Measurements from ENCODE around the gene VWA5B1.
A peak's percentile ranks its signal among the peaks of the same experiment; 100 is the strongest.

The VWA5B1 gene

GRCh38 chr1:20367116-20367585, 76.5 kb downstream of the VWA5B1 start:
- DNase-seq (ENCODE audit: low spot score) = peak; percentile 30

- no peak for DNase-seq (ENCODE audit: low spot score)
Observed at GRCh38 chr1:20367626-20368025, 77.0 kb downstream of the VWA5B1 start.

DNA sequence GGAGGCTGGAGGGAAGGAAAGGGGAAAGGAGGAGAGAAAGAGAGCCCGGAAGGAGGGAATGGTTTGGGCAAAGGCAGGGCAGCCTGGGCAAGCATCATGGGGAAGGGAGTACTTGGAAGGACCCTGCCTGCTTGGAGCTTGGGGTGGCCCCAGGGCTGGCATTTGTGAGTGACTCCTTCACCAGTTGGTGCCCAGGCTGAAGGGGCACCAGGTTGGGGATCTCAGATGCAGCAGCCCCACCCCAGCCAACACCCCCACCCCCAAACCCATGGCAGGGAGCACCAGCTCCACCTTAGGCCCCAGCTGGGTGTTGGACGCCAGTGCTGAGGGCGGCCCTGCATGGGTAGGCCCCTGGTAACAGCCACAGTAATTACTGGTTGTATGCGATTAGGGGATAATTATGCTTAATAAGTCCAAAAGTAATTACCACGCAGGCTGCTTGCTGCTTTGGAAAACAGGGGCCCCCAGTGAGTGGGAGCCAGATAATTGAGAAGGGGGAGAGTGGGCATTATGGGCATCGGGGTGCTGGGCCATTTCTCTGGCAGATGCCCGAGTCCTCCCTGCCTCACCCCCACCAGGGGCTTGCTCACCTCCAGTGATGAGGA, 78.3 kb downstream of the VWA5B1 start:
- no peak for DNase-seq (ENCODE audit: low spot score)

DNA sequence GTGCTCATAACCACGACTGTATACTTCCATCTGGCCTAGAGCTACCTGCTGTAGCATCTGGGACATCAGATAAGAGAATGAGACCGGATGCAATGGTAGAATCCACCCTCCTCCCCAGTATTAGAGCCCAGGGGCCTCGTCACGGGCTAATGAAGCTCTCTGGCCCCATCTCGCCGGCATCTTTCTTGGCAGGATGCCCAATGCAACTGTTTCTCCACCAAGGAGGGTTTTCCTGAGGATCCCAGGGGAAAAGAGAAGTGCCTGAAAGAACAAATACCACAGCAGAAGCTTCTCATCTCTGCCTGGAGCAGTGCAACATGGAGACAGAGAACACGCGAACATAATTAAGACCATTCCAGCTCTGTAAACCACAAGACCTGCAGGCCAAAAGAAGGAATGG, 80.0 kb downstream of the VWA5B1 start:
- DNase-seq (ENCODE audit: low spot score) = no peak

DNA sequence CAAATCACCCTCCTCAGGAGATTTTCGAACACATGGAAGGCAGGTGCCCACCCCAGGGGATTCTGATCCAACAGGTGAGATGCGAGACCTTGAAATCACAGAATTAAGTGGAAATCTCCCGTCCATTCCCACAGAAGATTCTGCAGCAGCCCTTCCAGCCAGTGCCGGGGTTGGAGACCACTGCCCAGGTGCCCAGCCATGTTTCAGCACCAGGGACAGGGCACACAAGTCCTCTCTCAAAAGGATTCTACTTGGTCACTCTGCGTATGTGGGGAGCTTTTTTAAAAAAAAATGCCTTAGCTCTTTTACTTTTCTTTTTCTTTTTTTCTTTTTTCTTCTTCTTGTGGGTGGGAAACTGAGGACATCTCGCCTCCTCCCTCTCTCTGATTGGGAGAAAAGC, 80.7 kb downstream of the VWA5B1 start:
- DNase-seq (ENCODE audit: low spot score) = no peak

- DNase-seq (ENCODE audit: low spot score) = no peak
Observed at GRCh38 chr1:20371883-20372282, 81.2 kb downstream of the VWA5B1 start.

GRCh38 chr1:20372676-20373075, 82.0 kb downstream of the VWA5B1 start:
- no peak for DNase-seq (ENCODE audit: low spot score)

DNA sequence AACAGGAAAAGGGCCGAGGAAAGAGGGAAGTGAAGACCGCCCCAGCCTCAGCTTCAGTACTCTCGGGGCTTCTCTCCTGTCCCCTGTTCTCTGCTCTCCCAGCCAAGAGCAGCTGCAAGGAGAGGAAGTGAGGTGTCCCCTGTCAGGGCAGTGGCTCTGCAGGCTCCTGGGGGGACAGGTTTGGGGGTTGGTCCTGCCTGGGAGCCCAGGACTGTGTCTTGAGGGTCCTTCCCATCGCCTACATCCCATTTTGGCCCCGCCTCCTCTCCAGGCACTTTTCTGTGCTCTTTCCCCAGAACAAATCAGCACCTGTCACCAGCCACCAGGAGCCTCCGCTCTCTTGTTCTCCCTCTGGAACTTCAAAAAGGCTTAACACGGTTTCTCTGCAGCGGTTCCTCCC, 82.6 kb downstream of the VWA5B1 start:
- no peak for DNase-seq (ENCODE audit: low spot score)

DNA sequence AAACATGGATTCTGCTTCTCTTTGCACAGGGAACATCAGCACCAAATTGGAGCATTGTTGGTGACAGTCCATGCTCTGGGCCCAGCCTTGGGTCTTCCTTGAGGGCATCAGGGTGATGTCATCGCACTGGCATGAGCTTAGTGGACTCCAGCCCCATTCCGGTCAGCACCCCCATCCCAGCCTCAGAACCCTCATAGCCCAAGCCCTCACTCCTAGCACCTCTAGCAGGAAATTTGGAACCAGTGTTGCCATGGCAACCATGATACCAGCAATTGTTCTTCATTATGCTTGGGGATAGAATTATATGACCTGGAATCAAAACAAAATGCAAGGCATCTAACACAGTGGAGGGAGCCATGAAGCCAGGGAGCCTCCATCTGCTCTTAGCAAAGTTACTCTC, 83.1 kb downstream of the VWA5B1 start:
- DNase-seq (ENCODE audit: low spot score) = no peak

DNA sequence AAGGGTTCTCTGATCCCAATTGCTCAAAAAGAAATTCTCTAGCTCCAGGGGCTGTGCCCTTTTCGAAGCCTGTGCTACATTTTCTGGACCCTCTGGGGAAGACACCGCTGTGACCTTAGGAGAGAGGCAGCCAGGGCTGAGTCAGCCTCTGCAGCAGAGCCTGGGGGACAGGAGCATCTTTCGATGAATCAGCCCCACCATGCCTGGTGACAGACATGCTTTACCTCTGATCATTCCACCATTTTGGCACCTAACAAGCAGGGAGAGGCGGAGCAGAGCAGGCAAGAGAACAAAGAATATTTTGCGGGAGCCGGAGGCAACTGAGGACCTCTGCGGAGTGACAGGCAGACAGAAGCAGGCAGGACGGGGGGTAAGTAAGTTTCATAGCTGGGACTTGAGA, 84.9 kb downstream of the VWA5B1 start:
- DNase-seq (ENCODE audit: low spot score) = no peak

DNA sequence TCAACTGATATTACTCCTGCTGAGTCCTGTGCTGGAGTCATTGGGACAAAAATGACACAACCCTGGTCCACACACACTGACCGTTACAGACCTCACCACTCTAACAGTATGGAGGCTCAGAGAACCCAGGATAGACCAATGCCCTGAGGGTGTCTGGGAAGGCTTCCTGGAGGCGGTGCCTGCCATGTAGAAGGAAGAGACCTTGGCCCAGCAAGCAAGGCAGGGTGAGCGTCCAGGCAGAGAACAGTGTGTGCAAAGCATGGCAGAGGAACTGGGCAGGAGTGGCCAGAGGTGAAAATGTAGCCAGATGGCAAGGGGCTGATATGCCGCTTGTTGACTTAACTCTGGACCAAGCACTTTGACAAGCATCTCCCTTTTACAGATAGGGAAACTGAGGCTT, 85.5 kb downstream of the VWA5B1 start:
- no peak for DNase-seq (ENCODE audit: low spot score)

GRCh38 chr1:20376880-20377494, 86.3 kb downstream of the VWA5B1 start:
- DNase-seq (ENCODE audit: low spot score) = peak; percentile 15

DNA sequence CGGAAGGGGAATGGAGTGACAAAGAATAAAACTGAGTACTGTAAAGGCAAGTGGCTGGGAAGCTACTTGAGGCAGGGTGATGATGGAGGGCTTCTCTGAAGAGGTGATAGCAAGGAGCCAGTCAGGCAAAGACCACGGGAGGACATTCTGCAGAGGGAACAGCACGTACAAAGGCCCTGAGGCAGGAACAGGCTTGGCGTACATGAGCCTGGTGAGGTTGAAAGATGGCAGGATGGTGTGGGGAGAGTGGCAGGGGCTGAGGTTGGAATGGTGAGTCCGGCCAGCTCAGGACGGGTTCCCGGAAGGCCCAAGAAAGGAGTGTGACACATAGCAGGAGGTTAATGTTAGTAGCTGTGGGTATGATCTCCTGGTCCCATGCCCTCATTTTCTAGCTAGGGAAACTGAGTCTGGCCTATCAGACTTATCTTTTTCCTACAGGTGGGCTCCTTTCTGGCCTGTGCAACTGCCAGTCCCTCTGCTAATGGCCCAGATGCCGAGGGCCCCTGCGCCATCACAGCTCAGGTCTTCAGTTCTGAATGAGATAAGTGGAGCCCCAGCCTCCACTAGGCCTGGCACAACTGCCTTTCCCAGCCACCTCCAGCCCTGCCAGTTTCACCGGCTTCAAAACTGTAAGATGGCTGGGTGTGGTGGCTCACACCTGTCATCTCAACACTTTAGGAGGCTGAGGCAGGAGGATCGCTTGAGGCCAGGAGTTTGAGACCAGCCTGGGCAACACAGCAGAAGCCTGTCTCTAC, 87.0 kb downstream of the VWA5B1 start:
- DNase-seq (ENCODE audit: low spot score) = no peak

GRCh38 chr1:20379075-20379474, 88.4 kb downstream of the VWA5B1 start:
- DNase-seq (ENCODE audit: low spot score) = no peak

DNA sequence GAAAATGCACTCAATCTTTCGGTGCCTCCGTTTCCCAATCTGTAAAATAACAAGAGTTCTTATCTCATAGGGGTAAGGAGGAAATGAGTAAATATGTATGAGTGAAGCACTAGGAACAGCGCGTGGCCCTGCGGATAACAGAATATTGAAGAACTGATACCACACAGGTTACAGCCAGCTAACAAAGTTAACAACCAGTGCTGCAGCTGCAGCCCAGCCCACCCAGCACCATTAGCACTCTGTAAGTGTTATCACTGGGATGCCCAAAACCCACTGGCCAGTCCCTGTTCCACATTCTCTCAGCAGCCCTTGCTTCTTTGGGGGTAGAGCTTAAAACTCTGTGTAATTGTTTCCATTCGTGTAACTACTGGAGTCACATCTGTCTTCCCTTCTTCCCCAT, 89.5 kb downstream of the VWA5B1 start:
- no peak for DNase-seq (ENCODE audit: low spot score)

- DNase-seq (ENCODE audit: low spot score) = no peak
Observed at GRCh38 chr1:20380616-20381035, 90.0 kb downstream of the VWA5B1 start.

DNA sequence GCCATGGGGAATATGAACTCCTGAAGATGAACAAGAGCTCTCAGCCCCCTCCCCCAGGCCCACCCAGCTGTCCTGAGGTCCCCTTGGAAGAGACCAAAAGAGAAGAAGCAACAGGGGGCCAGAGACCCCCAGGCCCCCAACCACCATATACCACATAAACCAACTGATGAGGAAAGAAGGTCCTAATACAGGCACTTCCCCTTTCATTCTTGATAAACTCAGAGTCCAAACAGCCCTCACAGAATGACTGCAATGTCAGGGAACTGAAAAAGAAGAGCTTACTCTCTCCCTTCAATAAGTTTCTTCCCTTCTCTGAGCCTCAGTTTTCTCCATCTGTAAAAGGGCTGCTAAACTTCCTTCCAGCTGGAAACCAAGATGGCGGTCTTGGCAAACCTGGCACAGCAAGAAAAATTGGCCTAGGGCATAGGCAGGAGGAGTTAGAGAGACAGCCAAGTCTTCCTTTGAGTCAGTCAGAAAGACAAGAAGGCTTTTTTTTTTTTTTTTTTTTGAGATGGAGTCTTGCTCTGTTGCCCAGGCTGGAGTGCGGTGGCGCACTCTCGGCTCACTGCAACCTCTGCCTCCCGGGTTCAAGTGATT, 90.5 kb downstream of the VWA5B1 start:
- no peak for DNase-seq (ENCODE audit: low spot score)

- DNase-seq (ENCODE audit: low spot score) = no peak
Observed at GRCh38 chr1:20381961-20382360, 91.3 kb downstream of the VWA5B1 start.

- no peak for DNase-seq (ENCODE audit: low spot score)
Observed at GRCh38 chr1:20382711-20383110, 92.0 kb downstream of the VWA5B1 start.

GRCh38 chr1:20383631-20384030, 93.0 kb downstream of the VWA5B1 start:
- DNase-seq (ENCODE audit: low spot score) = no peak

DNA sequence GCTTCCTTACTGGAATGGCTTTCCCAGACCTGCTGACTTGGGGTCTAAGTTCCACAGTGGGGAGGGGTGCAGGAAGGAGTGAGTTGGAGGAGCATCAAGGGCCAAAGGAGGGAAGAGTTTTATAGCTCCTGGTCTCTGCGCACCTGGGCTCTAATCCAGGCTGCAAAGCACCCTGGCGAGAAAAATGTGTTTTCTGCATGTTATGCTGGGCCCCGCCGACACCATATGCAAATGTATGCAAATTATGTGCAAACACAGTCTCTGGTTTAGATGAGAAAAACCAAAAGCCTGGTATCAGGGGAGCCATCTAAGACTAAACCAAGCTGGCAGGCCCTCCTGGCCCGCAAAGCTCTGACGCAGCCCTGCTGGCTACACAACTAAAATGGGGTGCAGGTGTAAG, 95.0 kb downstream of the VWA5B1 start:
- no peak for DNase-seq (ENCODE audit: low spot score)

- DNase-seq (ENCODE audit: low spot score) = peak; percentile 15
Observed at GRCh38 chr1:20386323-20387081, 95.8 kb downstream of the VWA5B1 start.
